Breast epithelium (tissue), 4 donors: Measurements from ENCODE around the gene CFAP58. TPM values are rescaled to one million over a fixed set of nuclear protein-coding genes. Genes with fewer than 3 reads are reported as not detected.
A peak's percentile ranks its signal among the peaks of the same experiment; 100 is the strongest.

ENCODE experiments used
- DNase-seq, 2 donors: peaks; one replicate each; pipeline ENCODE4 v3.0.0-alpha.2; 2019; ENCODE audit warnings: low spot score in 2 of 2
- H3K27ac ChIP-seq, 2 donors: fragments of 200-600 bp; sonication (generic) in 1 of 2; one replicate each; pipeline ENCODE4 v1.5.1; 2016 to 2019; ENCODE audit warnings: mild to moderate bottlenecking in 1 of 2
- H3K27me3 ChIP-seq, 2 donors: fragments of 200-600 bp; sonication (generic) in 1 of 2; one replicate each; pipeline versions ENCODE4 v1.5.1 to v1.6.0; 2017 to 2019; ENCODE audit warnings: control low read depth in 1 of 2, mild to moderate bottlenecking in 1 of 2
- H3K36me3 ChIP-seq: fragments of 200-600 bp; one replicate; pipeline ENCODE4 v1.5.1; 2019
- H3K4me1 ChIP-seq, 2 donors: fragments of 200-600 bp; sonication (generic); one replicate each; pipeline ENCODE4 v1.5.1; 2016 to 2019; ENCODE audit warnings: control low read depth in 1 of 2
- H3K4me3 ChIP-seq, 3 donors: fragments of 200-600 bp; sonication (generic); 1 replicate in 2 of 3; 2 replicates in 1 of 3; pipeline ENCODE4 v1.5.1; 2016 to 2019; ENCODE audit warnings: mild to moderate bottlenecking in 3 of 3, moderate library complexity in 2 of 3
- H3K9me3 ChIP-seq, 2 donors: fragments of 200-600 bp; sonication (generic) in 1 of 2; one replicate each; pipeline ENCODE4 v1.5.1; 2016 to 2019; ENCODE audit warnings: control low read depth in 1 of 2
- CTCF ChIP-seq, 3 donors: fragments of 450-650 bp; IDR thresholded peaks; one replicate each; pipeline ENCODE4 v1.5.1; 2016 to 2017; ENCODE audit warnings: antibody characterized with exemption in 3 of 3, mild to moderate bottlenecking in 3 of 3, moderate library complexity in 3 of 3
- POLR2A ChIP-seq: fragments of 450-650 bp; IDR thresholded peaks from one replicate; pipeline ENCODE4 v1.6.1; 2016; ENCODE audit warnings: antibody characterized with exemption, mild to moderate bottlenecking, moderate library complexity
- POLR2AphosphoS5 ChIP-seq, 3 donors: sonication (generic); formaldehyde crosslinking; IDR thresholded peaks; one replicate each; pipeline ENCODE4 v1.6.1; 2017; ENCODE audit warnings: antibody characterized with exemption in 3 of 3
- intact Hi-C: fragments of 100-400 bp; cut with DNase I; formaldehyde crosslinking; loops from one replicate; pipeline ENCODE4 v1.15.1; 2023; ENCODE audit warnings: low total_unique reads
- total RNA-seq, 3 donors: library from RNA; depleted of rRNA; stranded (reverse); fragments of >200 nt; gene quantifications; one replicate each; pipeline ENCODE4 v1.1.0, GENCODE V29; 2016

The CFAP58 gene
- total RNA-seq, 3 donors from 2014 or later, result 0.16 to 0.98 (median 0.88) TPM

GRCh38 chr10:104324931-104325330, 28.7 kb upstream of the CFAP58 start:
- Histone ChIP-seq H3K4me3 (no peak overlapping the region), H3K27ac (peak overlapping the region; percentile 89 to 97)

GRCh38 chr10:104325436-104326435, 27.9 kb upstream of the CFAP58 start:
- Histone ChIP-seq H3K27me3 (no peaks in the 10 kb centered on the region), H3K4me1 (peaks cover 33 to 43% of the 10 kb centered on the region in 2 donors), H3K9me3 (no peaks in the 10 kb centered on the region), H3K27ac (peak overlapping the region; percentile 89 to 97), H3K36me3 (no peaks in the 10 kb centered on the region), H3K4me3 (peak overlapping the region in 1 of 3 donors; percentile 44)
- no peak for DNase-seq
- intact Hi-C loops, result no loop called here
- TF ChIP-seq POLR2AphosphoS5 (IDR thresholded peaks at IDR 0.05), result peak in 2 of 3 donors; percentile 14
- no peak for TF ChIP-seq POLR2A
- no peak for TF ChIP-seq CTCF (IDR thresholded peaks at IDR 0.05)

More at GRCh38 chr10:104324931-104325330, 28.7 kb upstream of the CFAP58 start:
- no peaks in the 10 kb centered on the region for H3K27me3 ChIP-seq
- no peak for DNase-seq
- H3K4me1 ChIP-seq, result peaks cover 25 to 40% of the 10 kb centered on the region in 2 donors
- no peak for TF ChIP-seq POLR2AphosphoS5 (IDR thresholded peaks at IDR 0.05)
- TF ChIP-seq CTCF (IDR thresholded peaks at IDR 0.05), result no peak
- TF ChIP-seq POLR2A, result no peak
- H3K36me3 ChIP-seq, result no peaks in the 10 kb centered on the region
- intact Hi-C loops, result no loop called here
- no peaks in the 10 kb centered on the region for H3K9me3 ChIP-seq

- H3K4me3 ChIP-seq, result peak overlapping the region in 1 of 3 donors; percentile 59
- H3K27ac ChIP-seq, result peak overlapping the region; percentile 89 to 97
- intact Hi-C loops, result no loop called here
Observed at GRCh38 chr10:104326991-104327610, 26.5 kb upstream of the CFAP58 start.

GRCh38 chr10:104327745-104328645, 25.6 kb upstream of the CFAP58 start:
- intact Hi-C loops, result no loop called here
- Histone ChIP-seq H3K9me3 (no peaks in the 10 kb centered on the region), H3K27me3 (no peaks in the 10 kb centered on the region), H3K4me1 (peaks cover 37 to 47% of the 10 kb centered on the region in 2 donors), H3K36me3 (no peaks in the 10 kb centered on the region), H3K4me3 (peak overlapping the region; percentile 3 to 59 (median 27)), H3K27ac (peak overlapping the region; percentile 89 to 97)
- peak in 1 of 2 donors; percentile 49 for DNase-seq
- TF ChIP-seq POLR2A, result no peak
- peak in 1 of 3 donors; percentile 42 for TF ChIP-seq POLR2AphosphoS5 (IDR thresholded peaks at IDR 0.05)

More at GRCh38 chr10:104326991-104327610, 26.5 kb upstream of the CFAP58 start:
- no peaks in the 10 kb centered on the region for H3K36me3 ChIP-seq
- no peaks in the 10 kb centered on the region for H3K9me3 ChIP-seq
- no peaks in the 10 kb centered on the region for H3K27me3 ChIP-seq
- DNase-seq, result peak in 1 of 2 donors; percentile 36
- TF ChIP-seq CTCF (IDR thresholded peaks at IDR 0.05), result no peak
- no peak for TF ChIP-seq POLR2A
- TF ChIP-seq POLR2AphosphoS5 (IDR thresholded peaks at IDR 0.05), result no peak
- H3K4me1 ChIP-seq, result peaks cover 37 to 47% of the 10 kb centered on the region in 2 donors

- Histone ChIP-seq H3K4me3 (peak overlapping the region; percentile 3 to 59 (median 27)), H3K4me1 (peaks cover 37 to 47% of the 10 kb centered on the region in 2 donors), H3K27ac (peak overlapping the region; percentile 89 to 97), H3K36me3 (no peaks in the 10 kb centered on the region), H3K27me3 (no peaks in the 10 kb centered on the region), H3K9me3 (no peaks in the 10 kb centered on the region)
- DNase-seq, result peak in 1 of 2 donors; percentile 46
- TF ChIP-seq POLR2AphosphoS5 (IDR thresholded peaks at IDR 0.05) (no peak), POLR2A (no peak), CTCF (IDR thresholded peaks at IDR 0.05) (no peak)
- intact Hi-C loops, result no loop called here
Observed at GRCh38 chr10:104328646-104328895, 25.1 kb upstream of the CFAP58 start.
